GM12878 (cell line): ENCODE measurements around the gene PLEKHJ1. TPM values are rescaled to one million over a fixed set of nuclear protein-coding genes. Genes with fewer than 3 reads are reported as not detected.

ENCODE experiments used
- ATAC-seq: fragments of 200-7000 bp; cut with Tn5 transposase; 3 replicates; pipeline ENCODE4 v1.9.1; 2020; ENCODE audit warnings: mild to moderate bottlenecking, moderate library complexity
- BruUV-seq: library from RNA; stranded (reverse); fragments of 400-500 nt; replicated peaks from 2 replicates; lab custom pipeline; 2021; lab: Mats Ljungman, UMichigan
- CTCF ChIA-PET: fragments of 300-600 bp; sonication (Branson Sonifier 250); formaldehyde crosslinking; extraction: SDS; loops from one replicate; lab custom pipeline; 2021; ENCODE audit warnings: inconsistent platforms; lab: Yijun Ruan, JAX
- POLR2A ChIA-PET: fragments of 350-600 bp; formaldehyde crosslinking; extraction: SDS; loops from one replicate; lab custom pipeline; 2021; ENCODE audit warnings: inconsistent platforms; lab: Charles Lee
- RAD21 ChIA-PET: fragments of 300-600 bp; sonication (Branson Sonifier 250); formaldehyde crosslinking; loops from one replicate; lab custom pipeline; 2023; ENCODE audit warnings: antibody characterized with exemption; ENCODE audit not compliant: unreplicated experiment; lab: Charles Lee
- SMC1A ChIA-PET: fragments of 300-600 bp; sonication (Branson Sonifier 250); formaldehyde crosslinking; loops from one replicate; lab custom pipeline; 2023; ENCODE audit not compliant: unreplicated experiment, uncharacterized antibody; lab: Charles Lee
- DNase-seq: peaks from one replicate; pipeline ENCODE4 v3.0.0-alpha.2; 2011; ENCODE audit warnings: low read depth, low spot score
- FAIRE-seq: peaks from 3 replicates; lab custom pipeline; 2011; peaks lifted over from hg19 to GRCh38; lab: Jason Lieb, UNC
- H2AFZ ChIP-seq: 2 replicates; pipeline ENCODE4 v1.6.0; 2011; ENCODE audit warnings: low read depth, low read length, control low read depth; ENCODE audit not compliant: control insufficient read depth
- H3K27ac ChIP-seq: 2 replicates; pipeline ENCODE4 v1.5.1; 2011; ENCODE audit warnings: control low read depth; ENCODE audit not compliant: control insufficient read depth, insufficient read depth
- H3K27me3 ChIP-seq, 2 experiments: replicated peaks in 1 of 2; 2 replicates each; pipeline versions ENCODE4 v1.6.0 to v1.6.1; 2011; ENCODE audit warnings: low read length in 1 of 2; ENCODE audit not compliant: control insufficient read depth in 2 of 2, insufficient read depth in 2 of 2
- H3K36me3 ChIP-seq, 2 experiments: 2 replicates each; pipeline ENCODE4 v1.5.1; 2011; ENCODE audit warnings: low read length in 1 of 2; ENCODE audit not compliant: control insufficient read depth in 2 of 2, insufficient read depth in 2 of 2
- H3K4me1 ChIP-seq: 2 replicates; pipeline ENCODE4 v1.6.1; 2011; ENCODE audit warnings: mild to moderate bottlenecking, low read length, moderate library complexity, mixed read lengths; ENCODE audit not compliant: control insufficient read depth, insufficient read depth
- H3K4me2 ChIP-seq: 2 replicates; pipeline ENCODE4 v1.6.0; 2011; ENCODE audit warnings: control low read depth; ENCODE audit not compliant: control insufficient read depth, insufficient read depth
- H3K4me3 ChIP-seq: fragments of 200-600 bp; sonication (generic); 2 replicates; pipeline ENCODE4 v1.5.1; 2016
- H3K79me2 ChIP-seq: 2 replicates; pipeline ENCODE4 v1.6.0; 2011; ENCODE audit warnings: low read length; ENCODE audit not compliant: control insufficient read depth, insufficient read depth
- H3K9ac ChIP-seq: 2 replicates; pipeline ENCODE4 v1.8.0; 2011; ENCODE audit warnings: low read length, control low read depth, mixed read lengths; ENCODE audit not compliant: control insufficient read depth, insufficient read depth
- H3K9me3 ChIP-seq: replicated peaks from 3 replicates; pipeline ENCODE4 v1.5.1; 2011; ENCODE audit warnings: mild to moderate bottlenecking, low read length; ENCODE audit not compliant: control insufficient read depth, insufficient read depth
- H4K20me1 ChIP-seq: 2 replicates; pipeline ENCODE4 v1.6.0; 2011; ENCODE audit not compliant: control insufficient read depth, insufficient read depth
- FOXM1 ChIP-seq: IDR thresholded peaks from 2 replicates; pipeline ENCODE4 v1.6.1; 2012; ENCODE audit warnings: low read depth, mild to moderate bottlenecking, inconsistent platforms, low read length, moderate library complexity
- NFXL1 ChIP-seq: fragments of 450-650 bp; IDR thresholded peaks from 2 replicates; pipeline ENCODE4 v1.6.1; 2017; ENCODE audit warnings: antibody characterized with exemption, mild to moderate bottlenecking, borderline replicate concordance
- POLR2A ChIP-seq: IDR thresholded peaks from 2 replicates; pipeline ENCODE4 v1.6.1; 2011; ENCODE audit warnings: low read depth, mild to moderate bottlenecking, low read length
- POLR2AphosphoS2 ChIP-seq: IDR thresholded peaks from 2 replicates; pipeline ENCODE4 v1.6.1; 2011; ENCODE audit warnings: low read depth, mild to moderate bottlenecking, low read length, improper control_type of control experiment, moderate library complexity
- WGBS: methylation state at CpG from one replicate; pipeline ENCODE4 v1.1.6; 2016; ENCODE audit warnings: low lambda C conversion rate; ENCODE audit not compliant: insufficient replicate concordance, insufficient coverage; ENCODE audit errors: missing lambda C conversion rate; 5-methylcytosine and 5-hydroxymethylcytosine counted together
- in situ Hi-C: fragments of 300-500 bp; cut with MboI; formaldehyde crosslinking; loops from 9 replicates; pipeline ENCODE4 v1.14.3; 2018; ENCODE audit warnings: mixed read lengths
- intact Hi-C: fragments of 100-400 bp; cut with micrococcal nuclease; formaldehyde crosslinking; loops from one replicate; pipeline ENCODE4 v1.14.2; 2022; ENCODE audit not compliant: unreplicated experiment
- polyA plus RNA-seq, 11 experiments: library from polyadenylated mRNA; depleted of rRNA in 4 of 11; unstranded in 6 of 11; stranded (reverse) in 5 of 11; fragments of >200 nt; fragmentation: Nextera tagmentation in 4 of 11; fragmentation: Illumina TruSeq in 1 of 11; extraction: Ambion mirVana in 4 of 11; extraction: Trizol in 1 of 11; gene quantifications; 1 replicate in 1 of 11; 2 replicates in 10 of 11; pipeline versions ENCODE4 v1.2.1 to v1.2.3, GENCODE V29; 2011 to 2016; ENCODE audit warnings: inconsistent platforms in 2 of 11, missing spikeins in 2 of 11, low read depth in 1 of 11
- total RNA-seq, 4 experiments: library from RNA; depleted of rRNA in 3 of 4; stranded (reverse); fragments of >200 nt in 3 of 4; fragmentation: Illumina TruSeq in 1 of 4; extraction: Trizol in 1 of 4; gene quantifications; 2 replicates each; pipeline versions ENCODE4 v1.2.1 to v1.2.3, GENCODE V29; 2013 to 2021
- TF ChIP-seq, protein P1 (sequence below): fragments of 450-650 bp; IDR thresholded peaks from 2 replicates; pipeline ENCODE4 v1.6.1; 2017; ENCODE audit warnings: mild to moderate bottlenecking

The PLEKHJ1 gene
- total and polyA plus RNA-seq, 10 of the 15 experiments (the other 5 are each of a cell fraction or from before 2014, with no cell fraction given), result 1.3 to 133 (median 75.0) TPM

DNA sequence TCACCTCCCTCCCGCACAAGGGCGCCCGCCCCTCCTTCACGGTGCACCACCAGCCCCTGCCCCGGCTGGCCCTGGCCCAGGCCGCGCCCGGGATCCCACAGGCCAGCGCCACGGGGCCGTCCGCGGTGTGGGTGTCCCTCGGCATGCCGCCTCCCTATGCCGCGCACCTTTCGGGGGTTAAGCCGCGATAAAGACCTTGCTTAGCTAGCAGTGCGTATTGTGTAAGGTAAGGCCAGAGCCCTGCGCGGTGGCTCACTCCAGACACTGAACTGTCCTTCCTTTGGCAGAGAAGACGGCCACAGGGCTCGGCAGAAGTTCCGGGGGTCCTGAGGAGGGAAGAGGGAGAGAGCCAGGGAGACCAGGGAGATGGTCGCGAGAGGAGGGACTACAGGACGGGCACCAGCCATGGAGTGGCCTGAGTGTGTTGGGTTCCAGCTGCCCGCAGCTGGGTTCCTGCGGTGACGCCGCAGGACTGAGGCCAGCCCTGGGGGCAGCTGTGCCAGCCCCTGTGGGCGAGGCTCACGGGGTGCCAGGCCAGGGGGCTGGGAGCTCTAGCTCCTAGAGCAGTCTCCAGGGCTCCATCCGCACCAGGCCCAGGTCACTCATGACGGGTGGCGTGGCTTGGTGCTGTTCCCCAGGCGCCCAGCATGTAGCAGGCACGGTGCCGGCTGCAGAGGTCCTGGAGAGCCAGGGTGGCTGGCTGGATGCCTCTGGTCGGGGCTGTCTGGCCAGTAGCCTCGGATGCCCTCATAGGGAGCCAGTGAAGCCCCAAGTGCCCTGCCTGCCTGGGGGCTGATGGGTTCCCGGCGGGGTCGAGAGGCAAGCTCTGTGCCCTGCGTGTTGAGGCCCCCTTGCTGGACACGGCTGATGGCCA, 7.7 kb downstream of the PLEKHJ1 start:
- DNase-seq (no peak), ATAC-seq (no peak), FAIRE-seq (no peak)
- Histone ChIP-seq H3K4me3 (no peak overlapping the region), H2AFZ (no peak overlapping the region), H3K4me1 (peaks cover 2% of the 10 kb centered on the region; the same call in 1 of the 2 replicates), H3K36me3 (peaks cover 0 to 41% of the 10 kb centered on the region in 2 experiments; a peak in 3 of 4 replicates), H3K9ac (no peak overlapping the region), H3K27me3 (no peaks in the 10 kb centered on the region), H3K4me2 (no peak overlapping the region), H3K27ac (no peak overlapping the region), H4K20me1 (no peaks in the 10 kb centered on the region), H3K9me3 (no peaks in the 10 kb centered on the region), H3K79me2 (peaks cover 4% of the 10 kb centered on the region)
- in situ Hi-C loops, result no loop called here
- WGBS, result 91% methylated on average over 46 of the region's 48 CpGs
- ChIA-PET SMC1A (no interaction called here), RAD21 (interaction anchor here (1.1 to 1.5 kb wide), 3 partner anchors 7 to 72 kb away, joined by 3 to 4 read pairs (median 3); partner anchors contain the start of gene PLEKHJ1), CTCF (interaction anchor here (2.0 kb wide), 1 partner anchor 72 kb away, joined by 6 read pairs; no protein-coding TSS in a partner anchor), POLR2A (interaction anchor here (0.5 to 1.0 kb wide), 2 partner anchors 61 to 95 kb away, joined by 5 to 7 read pairs; no protein-coding TSS in a partner anchor)
- TF ChIP-seq POLR2AphosphoS2 (peak; percentile 68; the same call in 1 of the 2 replicates), FOXM1 (no peak), POLR2A (peak; percentile 50; the same call in 1 of the 2 replicates), NFXL1 (no peak)
- TF ChIP-seq, protein P1, sequence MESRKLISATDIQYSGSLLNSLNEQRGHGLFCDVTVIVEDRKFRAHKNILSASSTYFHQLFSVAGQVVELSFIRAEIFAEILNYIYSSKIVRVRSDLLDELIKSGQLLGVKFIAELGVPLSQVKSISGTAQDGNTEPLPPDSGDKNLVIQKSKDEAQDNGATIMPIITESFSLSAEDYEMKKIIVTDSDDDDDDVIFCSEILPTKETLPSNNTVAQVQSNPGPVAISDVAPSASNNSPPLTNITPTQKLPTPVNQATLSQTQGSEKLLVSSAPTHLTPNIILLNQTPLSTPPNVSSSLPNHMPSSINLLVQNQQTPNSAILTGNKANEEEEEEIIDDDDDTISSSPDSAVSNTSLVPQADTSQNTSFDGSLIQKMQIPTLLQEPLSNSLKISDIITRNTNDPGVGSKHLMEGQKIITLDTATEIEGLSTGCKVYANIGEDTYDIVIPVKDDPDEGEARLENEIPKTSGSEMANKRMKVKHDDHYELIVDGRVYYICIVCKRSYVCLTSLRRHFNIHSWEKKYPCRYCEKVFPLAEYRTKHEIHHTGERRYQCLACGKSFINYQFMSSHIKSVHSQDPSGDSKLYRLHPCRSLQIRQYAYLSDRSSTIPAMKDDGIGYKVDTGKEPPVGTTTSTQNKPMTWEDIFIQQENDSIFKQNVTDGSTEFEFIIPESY, result peak; percentile 37; the same call in 1 of the 2 replicates
- BruUV-seq, result no TSS peak
- intact Hi-C loops, result no loop called here
